Endodermal cell (in vitro differentiated cells): ENCODE measurements around the gene CRACDL. TPM values are rescaled to one million over a fixed set of nuclear protein-coding genes. Genes with fewer than 3 reads are reported as not detected.
A peak's percentile ranks its signal among the peaks of the same experiment; 100 is the strongest.

Experiments
- DNase-seq: peaks from one replicate; pipeline ENCODE4 v3.0.0-alpha.2; 2017
- H3K27ac ChIP-seq: 2 replicates; pipeline ENCODE4 v1.5.1; 2013; ENCODE audit warnings: mild to moderate bottlenecking, low read depth, low read length, moderate library complexity
- H3K27me3 ChIP-seq: 2 replicates; pipeline ENCODE4 v1.6.1; 2013; ENCODE audit warnings: mild to moderate bottlenecking, low read length, moderate library complexity; ENCODE audit not compliant: insufficient read depth, control insufficient read depth, poor library complexity, severe bottlenecking
- H3K36me3 ChIP-seq: 2 replicates; pipeline ENCODE4 v1.7.0; 2013; ENCODE audit warnings: mild to moderate bottlenecking, low read length, moderate library complexity; ENCODE audit not compliant: control insufficient read depth, insufficient read depth
- H3K4me1 ChIP-seq: one replicate; pipeline ENCODE4 v1.7.0; 2013; ENCODE audit warnings: low read length; ENCODE audit not compliant: control insufficient read depth, insufficient read depth
- H3K4me3 ChIP-seq: 2 replicates; pipeline ENCODE4 v1.5.1; 2013; ENCODE audit warnings: mild to moderate bottlenecking, low read length, moderate library complexity
- H3K9ac ChIP-seq: 2 replicates; pipeline ENCODE4 v1.6.1; 2013; ENCODE audit warnings: mild to moderate bottlenecking, low read length, moderate library complexity; ENCODE audit not compliant: poor library complexity, severe bottlenecking; ENCODE audit errors: extremely low read depth
- H3K9me3 ChIP-seq: 2 replicates; pipeline ENCODE4 v1.6.1; 2013; ENCODE audit warnings: mild to moderate bottlenecking, low read length, moderate library complexity; ENCODE audit not compliant: control insufficient read depth
- H3K27ac Mint-ChIP-seq: 2 replicates; pipeline ENCODE4 v1.8.0; 2020; ENCODE audit warnings: mixed read lengths
- H3K27me3 Mint-ChIP-seq: 2 replicates; pipeline ENCODE4 v1.8.0; 2021; ENCODE audit warnings: mild to moderate bottlenecking, mixed read lengths; ENCODE audit not compliant: insufficient read depth
- H3K36me3 Mint-ChIP-seq: 2 replicates; pipeline ENCODE4 v1.8.0; 2020; ENCODE audit warnings: low read depth, mixed read lengths
- H3K4me1 Mint-ChIP-seq: 2 replicates; pipeline ENCODE4 v1.8.0; 2020; ENCODE audit warnings: mixed read lengths
- H3K4me3 Mint-ChIP-seq: 2 replicates; pipeline ENCODE4 v1.8.0; 2020; ENCODE audit warnings: mild to moderate bottlenecking, moderate library complexity, mixed read lengths
- H3K9me3 Mint-ChIP-seq: 2 replicates; pipeline ENCODE4 v1.8.0; 2020; ENCODE audit warnings: mild to moderate bottlenecking, mixed read lengths
- WGBS, 2 experiments: methylation state at CpG; one replicate each; pipeline versions ENCODE4 v1.1.5 to v1.1.7; 2013; ENCODE audit warnings: missing lambda C conversion rate in 2 of 2, mixed read lengths in 1 of 2; ENCODE audit not compliant: insufficient coverage in 1 of 2, insufficient read length in 1 of 2; 5-methylcytosine and 5-hydroxymethylcytosine counted together
- total RNA-seq, 2 donors: library from RNA; stranded (reverse); fragmentation: NEBNext Ultra II Directional in 1 of 2; extraction: Animal tissue kit (Norgen Biotek cat#: 25700) in 1 of 2; gene quantifications; 2 replicates in 1 of 2; 3 replicates in 1 of 2; pipeline ENCODE4 v1.2.1, GENCODE V29; 2021
- TF ChIP-seq, protein P1 (sequence below): fragments of 200-600 bp; sonication (generic); conservative IDR thresholded peaks from 2 replicates; pipeline ENCODE4 v1.5.0; 2021; ENCODE audit warnings: antibody characterized with exemption, mild to moderate bottlenecking

The CRACDL gene
- total RNA-seq, 2 donors from 2014 or later, result 0.26 to 0.31 TPM

DNA sequence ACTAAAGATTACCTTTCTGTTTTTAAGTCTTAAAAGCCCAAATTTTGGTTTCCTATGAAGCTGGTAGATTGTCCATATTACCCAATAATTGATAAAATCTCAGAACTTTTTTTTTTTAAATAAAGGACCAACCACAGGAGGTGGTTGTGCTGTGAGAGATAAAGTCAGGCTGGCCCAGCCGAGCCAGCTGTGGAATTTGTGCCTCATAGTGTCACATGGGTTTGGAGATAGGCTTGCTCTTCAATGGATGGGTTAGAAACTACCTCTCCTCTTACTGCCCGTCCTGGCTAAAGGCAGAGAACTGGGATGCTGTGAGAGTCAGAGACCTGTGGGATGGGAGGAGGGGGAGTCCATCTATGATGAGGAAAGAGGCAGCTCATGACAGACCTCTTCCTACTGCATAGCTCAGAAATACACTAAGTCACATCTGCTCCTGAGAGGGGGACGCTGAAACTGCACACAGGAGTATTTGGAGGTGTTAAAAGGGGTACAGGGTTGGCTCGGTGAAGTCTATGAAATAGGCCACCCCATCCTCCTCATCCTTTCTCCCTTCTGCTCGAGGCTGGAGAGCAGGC lies 105.4 kb downstream of the CRACDL start:
- no peak overlapping the region for H3K4me3 Mint-ChIP-seq
- H3K4me1 ChIP-seq, result no peaks in the 10 kb centered on the region
- 83 to 100% methylated on average over 1 to 5 of the region's 5 CpGs for WGBS, 2 experiments
- peaks cover 4% of the 10 kb centered on the region for H3K4me1 Mint-ChIP-seq
- H3K9me3 Mint-ChIP-seq, result no peaks in the 10 kb centered on the region
- no peak for DNase-seq
- H3K9ac ChIP-seq, result no peak overlapping the region
- no peak overlapping the region for H3K4me3 ChIP-seq
- H3K9me3 ChIP-seq, result no peaks in the 10 kb centered on the region
- H3K27ac ChIP-seq, result no peak overlapping the region
- TF ChIP-seq, protein P1, sequence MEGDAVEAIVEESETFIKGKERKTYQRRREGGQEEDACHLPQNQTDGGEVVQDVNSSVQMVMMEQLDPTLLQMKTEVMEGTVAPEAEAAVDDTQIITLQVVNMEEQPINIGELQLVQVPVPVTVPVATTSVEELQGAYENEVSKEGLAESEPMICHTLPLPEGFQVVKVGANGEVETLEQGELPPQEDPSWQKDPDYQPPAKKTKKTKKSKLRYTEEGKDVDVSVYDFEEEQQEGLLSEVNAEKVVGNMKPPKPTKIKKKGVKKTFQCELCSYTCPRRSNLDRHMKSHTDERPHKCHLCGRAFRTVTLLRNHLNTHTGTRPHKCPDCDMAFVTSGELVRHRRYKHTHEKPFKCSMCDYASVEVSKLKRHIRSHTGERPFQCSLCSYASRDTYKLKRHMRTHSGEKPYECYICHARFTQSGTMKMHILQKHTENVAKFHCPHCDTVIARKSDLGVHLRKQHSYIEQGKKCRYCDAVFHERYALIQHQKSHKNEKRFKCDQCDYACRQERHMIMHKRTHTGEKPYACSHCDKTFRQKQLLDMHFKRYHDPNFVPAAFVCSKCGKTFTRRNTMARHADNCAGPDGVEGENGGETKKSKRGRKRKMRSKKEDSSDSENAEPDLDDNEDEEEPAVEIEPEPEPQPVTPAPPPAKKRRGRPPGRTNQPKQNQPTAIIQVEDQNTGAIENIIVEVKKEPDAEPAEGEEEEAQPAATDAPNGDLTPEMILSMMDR, result no peak
- H3K36me3 Mint-ChIP-seq, result no peaks in the 10 kb centered on the region
- peaks cover 2% of the 10 kb centered on the region for H3K27me3 ChIP-seq
- peaks cover 21% of the 10 kb centered on the region for H3K27me3 Mint-ChIP-seq
- H3K27ac Mint-ChIP-seq, result no peak overlapping the region
- no peaks in the 10 kb centered on the region for H3K36me3 ChIP-seq

GRCh38 chr2:98829581-98830270 lies 106.3 kb downstream of the CRACDL start:
- no peaks in the 10 kb centered on the region for H3K4me1 ChIP-seq
- H3K4me3 ChIP-seq, result no peak overlapping the region
- WGBS, 2 experiments, result 89 to 95% methylated on average over 3 to 6 of the region's 6 CpGs
- no peaks in the 10 kb centered on the region for H3K36me3 Mint-ChIP-seq
- no peaks in the 10 kb centered on the region for H3K9me3 ChIP-seq
- H3K36me3 ChIP-seq, result no peaks in the 10 kb centered on the region
- no peak overlapping the region for H3K4me3 Mint-ChIP-seq
- H3K27ac Mint-ChIP-seq, result no peak overlapping the region
- H3K4me1 Mint-ChIP-seq, result peaks cover 4% of the 10 kb centered on the region
- no peaks in the 10 kb centered on the region for H3K9me3 Mint-ChIP-seq
- no peak for DNase-seq
- peaks cover 30% of the 10 kb centered on the region for H3K27me3 Mint-ChIP-seq
- H3K27me3 ChIP-seq, result peaks cover 11% of the 10 kb centered on the region
- H3K9ac ChIP-seq, result no peak overlapping the region
- no peak overlapping the region for H3K27ac ChIP-seq
- TF ChIP-seq, protein P1, result no peak

- H3K9me3 ChIP-seq, result no peaks in the 10 kb centered on the region
- H3K9ac ChIP-seq, result no peak overlapping the region
- 91 to 100% methylated on average over 3 to 5 of the region's 5 CpGs for WGBS, 2 experiments
- TF ChIP-seq, protein P1, result no peak
- Mint-ChIP-seq H3K36me3 (no peaks in the 10 kb centered on the region), H3K9me3 (no peaks in the 10 kb centered on the region), H3K4me1 (peaks cover 4% of the 10 kb centered on the region), H3K27me3 (peaks cover 38% of the 10 kb centered on the region), H3K4me3 (no peak overlapping the region), H3K27ac (no peak overlapping the region)
- DNase-seq, result peak; percentile 22
- H3K4me3 ChIP-seq, result no peak overlapping the region
- no peaks in the 10 kb centered on the region for H3K36me3 ChIP-seq
- no peak overlapping the region for H3K27ac ChIP-seq
- no peaks in the 10 kb centered on the region for H3K4me1 ChIP-seq
- H3K27me3 ChIP-seq, result peaks cover 20% of the 10 kb centered on the region
Observed at GRCh38 chr2:98828793-98829371, 107.1 kb downstream of the CRACDL start.
